ENCODE results near the gene STK24. TPM values are rescaled to one million over a fixed set of nuclear protein-coding genes. Genes with fewer than 3 reads are reported as not detected.

The STK24 gene
- total RNA-seq, 2 donors from 2014 or later = 55.8 to 63.2 TPM

DNA sequence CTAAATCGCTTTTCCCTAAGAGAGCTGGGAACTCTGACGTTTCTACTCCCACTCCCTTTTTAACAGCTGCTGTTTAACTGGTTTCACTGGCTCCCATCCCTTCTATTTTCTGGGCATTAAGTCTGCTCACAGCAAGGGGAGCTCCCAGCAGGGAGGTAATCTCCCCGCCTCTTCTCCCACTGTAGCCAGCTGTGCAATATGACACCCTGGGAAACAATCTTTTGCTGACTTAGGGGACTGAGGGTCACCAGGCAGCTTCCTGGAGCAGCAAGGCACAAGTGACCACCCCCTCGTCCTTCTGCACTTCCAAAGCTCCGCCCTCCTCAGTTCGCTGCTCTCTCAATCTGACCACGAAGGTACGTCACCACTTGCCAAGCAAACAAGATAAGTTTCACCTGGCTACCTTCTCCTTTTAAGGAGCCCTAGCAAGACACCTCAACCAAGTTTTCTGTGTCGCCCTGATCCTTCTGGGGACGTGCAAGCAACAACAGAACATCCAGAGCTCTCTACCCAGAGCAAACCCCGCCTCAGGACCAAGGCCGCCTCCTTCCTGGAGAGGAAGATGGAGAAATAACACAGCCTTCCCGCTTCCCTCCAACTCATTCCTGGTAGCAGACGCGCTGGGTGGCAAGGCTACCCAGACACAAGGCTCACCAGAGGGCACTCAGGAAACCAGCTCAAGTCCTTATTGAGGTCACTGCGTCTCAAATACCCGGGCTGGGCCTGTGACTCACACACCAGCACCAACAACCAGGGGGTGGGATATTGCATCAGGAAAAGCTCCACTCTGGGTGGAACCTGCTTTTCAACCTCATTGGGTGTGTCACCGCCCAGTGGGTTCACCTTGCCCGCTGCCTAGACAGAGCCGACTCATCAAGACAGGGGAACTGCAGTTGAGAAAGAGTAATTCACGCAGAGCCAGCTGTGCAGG is 92.4 kb downstream of the STK24 start:
- no peak overlapping the region for H3K4me3 ChIP-seq
- TF ChIP-seq, protein P1, sequence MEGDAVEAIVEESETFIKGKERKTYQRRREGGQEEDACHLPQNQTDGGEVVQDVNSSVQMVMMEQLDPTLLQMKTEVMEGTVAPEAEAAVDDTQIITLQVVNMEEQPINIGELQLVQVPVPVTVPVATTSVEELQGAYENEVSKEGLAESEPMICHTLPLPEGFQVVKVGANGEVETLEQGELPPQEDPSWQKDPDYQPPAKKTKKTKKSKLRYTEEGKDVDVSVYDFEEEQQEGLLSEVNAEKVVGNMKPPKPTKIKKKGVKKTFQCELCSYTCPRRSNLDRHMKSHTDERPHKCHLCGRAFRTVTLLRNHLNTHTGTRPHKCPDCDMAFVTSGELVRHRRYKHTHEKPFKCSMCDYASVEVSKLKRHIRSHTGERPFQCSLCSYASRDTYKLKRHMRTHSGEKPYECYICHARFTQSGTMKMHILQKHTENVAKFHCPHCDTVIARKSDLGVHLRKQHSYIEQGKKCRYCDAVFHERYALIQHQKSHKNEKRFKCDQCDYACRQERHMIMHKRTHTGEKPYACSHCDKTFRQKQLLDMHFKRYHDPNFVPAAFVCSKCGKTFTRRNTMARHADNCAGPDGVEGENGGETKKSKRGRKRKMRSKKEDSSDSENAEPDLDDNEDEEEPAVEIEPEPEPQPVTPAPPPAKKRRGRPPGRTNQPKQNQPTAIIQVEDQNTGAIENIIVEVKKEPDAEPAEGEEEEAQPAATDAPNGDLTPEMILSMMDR (IDR thresholded peaks at IDR 0.05) = no peak
- H3K4me1 ChIP-seq = peaks cover 0 to 94% of the 10 kb centered on the region in 2 donors
- no peaks in the 10 kb centered on the region for H3K9me3 ChIP-seq
- H3K27me3 ChIP-seq = no peaks in the 10 kb centered on the region
- DNase-seq (ENCODE audit: low spot score) = peak; percentile 95
- H3K36me3 ChIP-seq = no peaks in the 10 kb centered on the region
- peak overlapping the region; percentile 80 to 82 for H3K27ac ChIP-seq

- no peaks in the 10 kb centered on the region for H3K27me3 ChIP-seq
- H3K4me3 ChIP-seq = no peak overlapping the region
- peaks cover 0 to 93% of the 10 kb centered on the region in 2 donors for H3K4me1 ChIP-seq
- peak overlapping the region; percentile 80 to 82 for H3K27ac ChIP-seq
- H3K36me3 ChIP-seq = no peaks in the 10 kb centered on the region
- H3K9me3 ChIP-seq = no peaks in the 10 kb centered on the region
- DNase-seq (ENCODE audit: low spot score) = no peak
- TF ChIP-seq, protein P1 (IDR thresholded peaks at IDR 0.05) = no peak
These were observed 93.2 kb downstream of the STK24 start for GRCh38 chr13:98483601-98484288.

GRCh38 chr13:98482476-98483444 is 94.1 kb downstream of the STK24 start:
- H3K4me1 ChIP-seq = peaks cover 0 to 93% of the 10 kb centered on the region in 2 donors
- DNase-seq (ENCODE audit: low spot score) = peak; percentile 75
- H3K36me3 ChIP-seq = no peaks in the 10 kb centered on the region
- no peaks in the 10 kb centered on the region for H3K27me3 ChIP-seq
- no peaks in the 10 kb centered on the region for H3K9me3 ChIP-seq
- TF ChIP-seq, protein P1 (IDR thresholded peaks at IDR 0.05) = peak in 1 of 2 donors; percentile 41
- H3K27ac ChIP-seq = peak overlapping the region; percentile 80 to 82
- no peak overlapping the region for H3K4me3 ChIP-seq

DNA sequence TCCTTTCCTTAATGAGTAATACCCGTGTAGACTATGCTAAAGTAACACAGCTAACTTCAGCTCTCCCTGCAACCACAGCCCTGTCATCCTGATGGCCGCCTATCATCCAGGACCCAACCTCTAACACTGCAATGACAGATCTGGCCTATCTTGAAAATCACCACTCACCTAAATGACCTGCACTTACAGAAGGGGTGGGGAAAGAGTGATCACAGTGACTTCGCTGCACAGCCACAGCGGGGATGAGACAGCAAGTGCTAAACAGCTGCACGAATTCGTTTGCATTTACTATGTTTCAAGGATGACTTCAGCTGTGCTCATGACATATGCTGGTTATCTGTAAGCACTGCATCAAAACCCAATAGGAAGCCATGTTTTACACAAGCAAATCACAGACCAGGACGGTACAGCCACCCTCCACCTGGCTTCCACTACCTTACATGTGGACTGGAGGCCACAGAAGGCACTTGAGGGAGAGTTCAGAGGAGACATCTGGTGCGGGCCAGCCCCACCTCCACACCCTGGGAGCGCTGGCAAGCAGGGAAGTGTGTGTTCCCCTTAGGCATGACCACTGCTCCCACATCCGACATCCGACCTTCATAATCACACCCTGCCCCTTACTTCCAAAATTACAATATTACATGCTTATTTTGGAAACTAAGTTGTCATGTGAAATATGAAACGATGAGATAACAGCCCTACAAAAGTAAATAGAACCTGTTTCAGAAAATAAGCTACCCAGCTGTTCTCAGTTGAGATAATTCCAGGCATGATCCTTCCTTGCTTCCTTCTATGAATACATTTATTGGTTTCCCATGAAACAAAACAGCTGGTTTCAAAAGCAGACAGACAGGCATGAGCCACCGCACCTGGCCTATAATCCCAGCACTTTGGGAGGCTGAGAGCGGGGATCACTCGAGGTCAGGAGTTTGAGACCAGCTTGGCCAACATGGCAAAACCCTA is 95.7 kb downstream of the STK24 start:
- peaks cover 0 to 90% of the 10 kb centered on the region in 2 donors for H3K4me1 ChIP-seq
- peak overlapping the region; percentile 80 to 82 for H3K27ac ChIP-seq
- DNase-seq (ENCODE audit: low spot score) = no peak
- no peak overlapping the region for H3K4me3 ChIP-seq
- no peaks in the 10 kb centered on the region for H3K36me3 ChIP-seq
- H3K27me3 ChIP-seq = no peaks in the 10 kb centered on the region
- H3K9me3 ChIP-seq = no peaks in the 10 kb centered on the region
- TF ChIP-seq, protein P1 (IDR thresholded peaks at IDR 0.05) = no peak

All from right atrium auricular region (tissue), 2 donors.